HEK293 (cell line): ENCODE data around the gene IFI30.

ENCODE experiments used
- EGR2 ChIP-seq: fragments of 450-650 bp; formaldehyde crosslinking; IDR thresholded peaks from 2 replicates; pipeline ENCODE4 v1.5.1; 2016; ENCODE audit warnings: low read depth, missing biosample characterization, missing genetic modification characterization
- GLIS1 ChIP-seq: fragments of 450-650 bp; formaldehyde crosslinking; IDR thresholded peaks from 2 replicates; pipeline ENCODE4 v1.5.1; 2016; ENCODE audit warnings: missing biosample characterization, missing genetic modification characterization
- GLIS2 ChIP-seq: fragments of 450-650 bp; formaldehyde crosslinking; IDR thresholded peaks from 2 replicates; pipeline ENCODE4 v1.5.1; 2016; ENCODE audit warnings: missing biosample characterization, missing genetic modification characterization
- HOXA7 ChIP-seq: sonication (generic); formaldehyde crosslinking; IDR thresholded peaks from 2 replicates; pipeline ENCODE4 v1.8.1; 2022; ENCODE audit warnings: missing genetic modification reagents, borderline replicate concordance
- KLF9 ChIP-seq: fragments of 450-650 bp; formaldehyde crosslinking; IDR thresholded peaks from 2 replicates; pipeline ENCODE4 v1.5.1; 2016; ENCODE audit warnings: missing biosample characterization, missing genetic modification characterization, low read depth
- SP3 ChIP-seq: fragments of 450-650 bp; formaldehyde crosslinking; IDR thresholded peaks from 2 replicates; pipeline ENCODE4 v1.5.1; 2016; ENCODE audit warnings: missing biosample characterization, missing genetic modification characterization
- ZFP3 ChIP-seq: fragments of 450-650 bp; formaldehyde crosslinking; IDR thresholded peaks from 2 replicates; pipeline ENCODE4 v1.5.1; 2016; ENCODE audit warnings: low read depth, missing biosample characterization, missing genetic modification characterization
- ZFP69B ChIP-seq: fragments of 450-650 bp; formaldehyde crosslinking; IDR thresholded peaks from 2 replicates; pipeline ENCODE4 v1.5.1; 2016; ENCODE audit warnings: missing biosample characterization, missing genetic modification characterization
- ZNF169 ChIP-seq: fragments of 450-650 bp; formaldehyde crosslinking; IDR thresholded peaks from 2 replicates; pipeline ENCODE4 v1.5.1; 2016; ENCODE audit warnings: missing biosample characterization, missing genetic modification characterization
- ZNF223 ChIP-seq: fragments of 450-650 bp; formaldehyde crosslinking; IDR thresholded peaks from 2 replicates; pipeline ENCODE4 v1.5.1; 2016; ENCODE audit warnings: missing biosample characterization, missing genetic modification characterization
- ZNF274 ChIP-seq, 2 experiments: fragments of 200-500 bp in 1 of 2; fragments of 450-650 bp in 1 of 2; sonication (Bioruptor generic) in 1 of 2; formaldehyde crosslinking in 1 of 2; IDR thresholded peaks; 2 replicates each; pipeline versions ENCODE4 v1.5.1 to v1.6.1; 2014 to 2016; ENCODE audit warnings: borderline replicate concordance in 1 of 2, inconsistent platforms in 1 of 2, low read length in 1 of 2, missing biosample characterization in 1 of 2, missing genetic modification characterization in 1 of 2
- ZNF549 ChIP-seq: fragments of 450-650 bp; IDR thresholded peaks from 2 replicates; pipeline ENCODE4 v1.5.1; 2018; ENCODE audit warnings: missing biosample characterization, missing genetic modification characterization, mild to moderate bottlenecking, inconsistent platforms, moderate library complexity
- ZNF610 ChIP-seq: fragments of 450-650 bp; formaldehyde crosslinking; IDR thresholded peaks from 2 replicates; pipeline ENCODE4 v1.5.1; 2016; ENCODE audit warnings: missing biosample characterization, missing genetic modification characterization, borderline replicate concordance
- ZNF624 ChIP-seq: fragments of 450-650 bp; formaldehyde crosslinking; IDR thresholded peaks from 2 replicates; pipeline ENCODE4 v1.5.1; 2017; ENCODE audit warnings: missing biosample characterization, missing genetic modification characterization
- ZNF660 ChIP-seq: fragments of 450-650 bp; IDR thresholded peaks from 2 replicates; pipeline ENCODE4 v1.5.1; 2018; ENCODE audit warnings: missing biosample characterization, mild to moderate bottlenecking, missing genetic modification characterization
- ZNF791 ChIP-seq: fragments of 450-650 bp; formaldehyde crosslinking; IDR thresholded peaks from 2 replicates; pipeline ENCODE4 v1.5.1; 2016; ENCODE audit warnings: missing biosample characterization, missing genetic modification characterization
- TF ChIP-seq, protein P1 (sequence below): fragments of 450-650 bp; formaldehyde crosslinking; IDR thresholded peaks from 2 replicates; pipeline ENCODE4 v1.5.1; 2016; ENCODE audit warnings: missing biosample characterization, missing genetic modification characterization
- TF ChIP-seq, protein P2 (sequence below): fragments of 450-650 bp; formaldehyde crosslinking; IDR thresholded peaks from 2 replicates; pipeline ENCODE4 v1.5.1; 2016; ENCODE audit warnings: missing biosample characterization, missing genetic modification characterization
- TF ChIP-seq, protein P3 (sequence below): fragments of 450-650 bp; formaldehyde crosslinking; IDR thresholded peaks from 2 replicates; pipeline ENCODE4 v1.5.1; 2016; ENCODE audit warnings: missing biosample characterization, missing genetic modification characterization
- TF ChIP-seq, protein P4 (sequence below): fragments of 450-650 bp; IDR thresholded peaks from 2 replicates; pipeline ENCODE4 v1.5.1; 2018; ENCODE audit warnings: missing biosample characterization, missing genetic modification characterization
- TF ChIP-seq, protein P5 (sequence below): fragments of 450-650 bp; formaldehyde crosslinking; IDR thresholded peaks from 2 replicates; pipeline ENCODE4 v1.5.0; 2017; ENCODE audit warnings: missing biosample characterization, missing genetic modification characterization, borderline replicate concordance
- TF ChIP-seq, protein P6 (sequence below): sonication (generic); formaldehyde crosslinking; IDR thresholded peaks from 2 replicates; pipeline ENCODE4 v1.8.1; 2022; ENCODE audit warnings: mild to moderate bottlenecking, moderate library complexity, missing genetic modification reagents
- TF ChIP-seq, protein P7 (sequence below): fragments of 450-650 bp; formaldehyde crosslinking; IDR thresholded peaks from 2 replicates; pipeline ENCODE4 v1.5.1; 2016; ENCODE audit warnings: missing biosample characterization, missing genetic modification characterization

Gene IFI30

DNA sequence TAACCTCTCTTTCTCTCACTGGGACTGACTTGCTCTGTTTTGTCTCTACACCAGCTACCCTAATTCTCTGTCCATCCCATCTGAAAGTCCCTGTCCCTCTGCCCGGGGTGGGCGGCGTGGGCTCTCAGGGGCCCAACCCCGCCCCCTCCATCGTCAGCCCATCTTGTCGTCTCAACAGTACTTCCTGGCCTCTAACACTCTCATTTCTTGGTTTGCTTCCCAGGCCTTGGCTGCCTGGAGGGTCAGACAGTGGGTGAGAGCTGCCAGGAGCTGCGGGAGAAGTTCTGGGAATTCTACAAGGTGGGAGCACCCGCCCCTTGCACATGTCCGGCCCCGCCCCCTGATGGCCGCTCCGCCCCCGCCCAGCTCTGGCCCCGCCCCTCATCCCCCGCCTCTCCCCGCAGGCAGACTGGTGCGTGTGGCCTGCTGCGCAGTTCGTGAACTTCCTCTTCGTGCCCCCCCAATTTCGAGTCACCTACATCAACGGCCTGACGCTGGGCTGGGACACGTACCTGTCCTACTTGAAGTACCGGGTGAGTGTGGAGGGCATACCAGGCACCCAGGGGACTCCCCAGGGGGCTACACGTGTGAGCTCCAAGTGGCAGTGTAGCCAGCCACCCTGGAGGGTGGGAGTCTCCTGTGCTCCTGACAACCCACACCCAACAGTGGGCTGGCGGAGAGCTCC lies 21.1 kb downstream of the IFI30 start (continued):
- TF ChIP-seq, protein P1, sequence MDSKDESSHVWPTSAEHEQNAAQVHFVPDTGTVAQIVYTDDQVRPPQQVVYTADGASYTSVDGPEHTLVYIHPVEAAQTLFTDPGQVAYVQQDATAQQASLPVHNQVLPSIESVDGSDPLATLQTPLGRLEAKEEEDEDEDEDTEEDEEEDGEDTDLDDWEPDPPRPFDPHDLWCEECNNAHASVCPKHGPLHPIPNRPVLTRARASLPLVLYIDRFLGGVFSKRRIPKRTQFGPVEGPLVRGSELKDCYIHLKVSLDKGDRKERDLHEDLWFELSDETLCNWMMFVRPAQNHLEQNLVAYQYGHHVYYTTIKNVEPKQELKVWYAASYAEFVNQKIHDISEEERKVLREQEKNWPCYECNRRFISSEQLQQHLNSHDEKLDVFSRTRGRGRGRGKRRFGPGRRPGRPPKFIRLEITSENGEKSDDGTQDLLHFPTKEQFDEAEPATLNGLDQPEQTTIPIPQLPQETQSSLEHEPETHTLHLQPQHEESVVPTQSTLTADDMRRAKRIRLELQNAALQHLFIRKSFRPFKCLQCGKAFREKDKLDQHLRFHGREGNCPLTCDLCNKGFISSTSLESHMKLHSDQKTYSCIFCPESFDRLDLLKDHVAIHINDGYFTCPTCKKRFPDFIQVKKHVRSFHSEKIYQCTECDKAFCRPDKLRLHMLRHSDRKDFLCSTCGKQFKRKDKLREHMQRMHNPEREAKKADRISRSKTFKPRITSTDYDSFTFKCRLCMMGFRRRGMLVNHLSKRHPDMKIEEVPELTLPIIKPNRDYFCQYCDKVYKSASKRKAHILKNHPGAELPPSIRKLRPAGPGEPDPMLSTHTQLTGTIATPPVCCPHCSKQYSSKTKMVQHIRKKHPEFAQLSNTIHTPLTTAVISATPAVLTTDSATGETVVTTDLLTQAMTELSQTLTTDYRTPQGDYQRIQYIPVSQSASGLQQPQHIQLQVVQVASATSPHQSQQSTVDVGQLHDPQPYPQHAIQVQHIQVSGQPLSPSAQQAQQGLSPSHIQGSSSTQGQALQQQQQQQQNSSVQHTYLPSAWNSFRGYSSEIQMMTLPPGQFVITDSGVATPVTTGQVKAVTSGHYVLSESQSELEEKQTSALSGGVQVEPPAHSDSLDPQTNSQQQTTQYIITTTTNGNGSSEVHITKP (tag by site-specific recombination): 0 out of 2 replicates have a peak, but pooled peaks have one; percentile 4
- TF ChIP-seq, protein P2, sequence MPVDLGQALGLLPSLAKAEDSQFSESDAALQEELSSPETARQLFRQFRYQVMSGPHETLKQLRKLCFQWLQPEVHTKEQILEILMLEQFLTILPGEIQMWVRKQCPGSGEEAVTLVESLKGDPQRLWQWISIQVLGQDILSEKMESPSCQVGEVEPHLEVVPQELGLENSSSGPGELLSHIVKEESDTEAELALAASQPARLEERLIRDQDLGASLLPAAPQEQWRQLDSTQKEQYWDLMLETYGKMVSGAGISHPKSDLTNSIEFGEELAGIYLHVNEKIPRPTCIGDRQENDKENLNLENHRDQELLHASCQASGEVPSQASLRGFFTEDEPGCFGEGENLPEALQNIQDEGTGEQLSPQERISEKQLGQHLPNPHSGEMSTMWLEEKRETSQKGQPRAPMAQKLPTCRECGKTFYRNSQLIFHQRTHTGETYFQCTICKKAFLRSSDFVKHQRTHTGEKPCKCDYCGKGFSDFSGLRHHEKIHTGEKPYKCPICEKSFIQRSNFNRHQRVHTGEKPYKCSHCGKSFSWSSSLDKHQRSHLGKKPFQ (tag by site-specific recombination): no peak
- TF ChIP-seq, protein P3, sequence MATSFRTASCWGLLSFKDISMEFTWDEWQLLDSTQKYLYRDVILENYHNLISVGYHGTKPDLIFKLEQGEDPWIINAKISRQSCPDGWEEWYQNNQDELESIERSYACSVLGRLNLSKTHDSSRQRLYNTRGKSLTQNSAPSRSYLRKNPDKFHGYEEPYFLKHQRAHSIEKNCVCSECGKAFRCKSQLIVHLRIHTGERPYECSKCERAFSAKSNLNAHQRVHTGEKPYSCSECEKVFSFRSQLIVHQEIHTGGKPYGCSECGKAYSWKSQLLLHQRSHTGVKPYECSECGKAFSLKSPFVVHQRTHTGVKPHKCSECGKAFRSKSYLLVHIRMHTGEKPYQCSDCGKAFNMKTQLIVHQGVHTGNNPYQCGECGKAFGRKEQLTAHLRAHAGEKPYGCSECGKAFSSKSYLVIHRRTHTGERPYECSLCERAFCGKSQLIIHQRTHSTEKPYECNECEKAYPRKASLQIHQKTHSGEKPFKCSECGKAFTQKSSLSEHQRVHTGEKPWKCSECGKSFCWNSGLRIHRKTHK (tag by site-specific recombination): no peak
- TF ChIP-seq ZNF549 (no peak), ZNF660 (tag by site-specific recombination) (no peak), KLF9 (peak; percentile 69; the same call in 1 of the 2 replicates), ZNF791 (tag by site-specific recombination) (no peak), ZFP3 (tag by site-specific recombination) (no peak), ZNF169 (tag by site-specific recombination) (no peak), GLIS1 (tag by site-specific recombination) (peak; percentile 92), SP3 (tag by site-specific recombination) (peak; percentile 47; the same call in 1 of the 2 replicates), ZNF610 (tag by site-specific recombination) (no peak), ZNF223 (tag by site-specific recombination) (no peak), EGR2 (tag by site-specific recombination) (peak; percentile 50), ZNF624 (tag by site-specific recombination) (no peak), ZNF274 (IDR thresholded peaks at IDR 0.05; ENCODE audit: low read length) (no peak), ZNF274 (tag by site-specific recombination; IDR thresholded peaks at IDR 0.05; ENCODE audit: borderline replicate concordance) (no peak), GLIS2 (peak; percentile 69), ZFP69B (tag by site-specific recombination) (no peak), HOXA7 (CRISPR knock-in tag) (no peak)
- TF ChIP-seq, protein P4, sequence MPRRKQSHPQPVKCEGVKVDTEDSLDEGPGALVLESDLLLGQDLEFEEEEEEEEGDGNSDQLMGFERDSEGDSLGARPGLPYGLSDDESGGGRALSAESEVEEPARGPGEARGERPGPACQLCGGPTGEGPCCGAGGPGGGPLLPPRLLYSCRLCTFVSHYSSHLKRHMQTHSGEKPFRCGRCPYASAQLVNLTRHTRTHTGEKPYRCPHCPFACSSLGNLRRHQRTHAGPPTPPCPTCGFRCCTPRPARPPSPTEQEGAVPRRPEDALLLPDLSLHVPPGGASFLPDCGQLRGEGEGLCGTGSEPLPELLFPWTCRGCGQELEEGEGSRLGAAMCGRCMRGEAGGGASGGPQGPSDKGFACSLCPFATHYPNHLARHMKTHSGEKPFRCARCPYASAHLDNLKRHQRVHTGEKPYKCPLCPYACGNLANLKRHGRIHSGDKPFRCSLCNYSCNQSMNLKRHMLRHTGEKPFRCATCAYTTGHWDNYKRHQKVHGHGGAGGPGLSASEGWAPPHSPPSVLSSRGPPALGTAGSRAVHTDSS (tag by site-specific recombination): no peak
- TF ChIP-seq, protein P5, sequence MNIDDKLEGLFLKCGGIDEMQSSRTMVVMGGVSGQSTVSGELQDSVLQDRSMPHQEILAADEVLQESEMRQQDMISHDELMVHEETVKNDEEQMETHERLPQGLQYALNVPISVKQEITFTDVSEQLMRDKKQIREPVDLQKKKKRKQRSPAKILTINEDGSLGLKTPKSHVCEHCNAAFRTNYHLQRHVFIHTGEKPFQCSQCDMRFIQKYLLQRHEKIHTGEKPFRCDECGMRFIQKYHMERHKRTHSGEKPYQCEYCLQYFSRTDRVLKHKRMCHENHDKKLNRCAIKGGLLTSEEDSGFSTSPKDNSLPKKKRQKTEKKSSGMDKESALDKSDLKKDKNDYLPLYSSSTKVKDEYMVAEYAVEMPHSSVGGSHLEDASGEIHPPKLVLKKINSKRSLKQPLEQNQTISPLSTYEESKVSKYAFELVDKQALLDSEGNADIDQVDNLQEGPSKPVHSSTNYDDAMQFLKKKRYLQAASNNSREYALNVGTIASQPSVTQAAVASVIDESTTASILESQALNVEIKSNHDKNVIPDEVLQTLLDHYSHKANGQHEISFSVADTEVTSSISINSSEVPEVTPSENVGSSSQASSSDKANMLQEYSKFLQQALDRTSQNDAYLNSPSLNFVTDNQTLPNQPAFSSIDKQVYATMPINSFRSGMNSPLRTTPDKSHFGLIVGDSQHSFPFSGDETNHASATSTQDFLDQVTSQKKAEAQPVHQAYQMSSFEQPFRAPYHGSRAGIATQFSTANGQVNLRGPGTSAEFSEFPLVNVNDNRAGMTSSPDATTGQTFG (tag by site-specific recombination): no peak
- TF ChIP-seq, protein P6, sequence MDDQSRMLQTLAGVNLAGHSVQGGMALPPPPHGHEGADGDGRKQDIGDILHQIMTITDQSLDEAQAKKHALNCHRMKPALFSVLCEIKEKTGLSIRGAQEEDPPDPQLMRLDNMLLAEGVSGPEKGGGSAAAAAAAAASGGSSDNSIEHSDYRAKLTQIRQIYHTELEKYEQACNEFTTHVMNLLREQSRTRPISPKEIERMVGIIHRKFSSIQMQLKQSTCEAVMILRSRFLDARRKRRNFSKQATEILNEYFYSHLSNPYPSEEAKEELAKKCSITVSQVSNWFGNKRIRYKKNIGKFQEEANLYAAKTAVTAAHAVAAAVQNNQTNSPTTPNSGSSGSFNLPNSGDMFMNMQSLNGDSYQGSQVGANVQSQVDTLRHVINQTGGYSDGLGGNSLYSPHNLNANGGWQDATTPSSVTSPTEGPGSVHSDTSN (CRISPR knock-in tag): no peak
- TF ChIP-seq, protein P7, sequence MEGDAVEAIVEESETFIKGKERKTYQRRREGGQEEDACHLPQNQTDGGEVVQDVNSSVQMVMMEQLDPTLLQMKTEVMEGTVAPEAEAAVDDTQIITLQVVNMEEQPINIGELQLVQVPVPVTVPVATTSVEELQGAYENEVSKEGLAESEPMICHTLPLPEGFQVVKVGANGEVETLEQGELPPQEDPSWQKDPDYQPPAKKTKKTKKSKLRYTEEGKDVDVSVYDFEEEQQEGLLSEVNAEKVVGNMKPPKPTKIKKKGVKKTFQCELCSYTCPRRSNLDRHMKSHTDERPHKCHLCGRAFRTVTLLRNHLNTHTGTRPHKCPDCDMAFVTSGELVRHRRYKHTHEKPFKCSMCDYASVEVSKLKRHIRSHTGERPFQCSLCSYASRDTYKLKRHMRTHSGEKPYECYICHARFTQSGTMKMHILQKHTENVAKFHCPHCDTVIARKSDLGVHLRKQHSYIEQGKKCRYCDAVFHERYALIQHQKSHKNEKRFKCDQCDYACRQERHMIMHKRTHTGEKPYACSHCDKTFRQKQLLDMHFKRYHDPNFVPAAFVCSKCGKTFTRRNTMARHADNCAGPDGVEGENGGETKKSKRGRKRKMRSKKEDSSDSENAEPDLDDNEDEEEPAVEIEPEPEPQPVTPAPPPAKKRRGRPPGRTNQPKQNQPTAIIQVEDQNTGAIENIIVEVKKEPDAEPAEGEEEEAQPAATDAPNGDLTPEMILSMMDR (tag by site-specific recombination): no peak
